ENCODE measurements around the gene NOP9.

Gene NOP9

DNA sequence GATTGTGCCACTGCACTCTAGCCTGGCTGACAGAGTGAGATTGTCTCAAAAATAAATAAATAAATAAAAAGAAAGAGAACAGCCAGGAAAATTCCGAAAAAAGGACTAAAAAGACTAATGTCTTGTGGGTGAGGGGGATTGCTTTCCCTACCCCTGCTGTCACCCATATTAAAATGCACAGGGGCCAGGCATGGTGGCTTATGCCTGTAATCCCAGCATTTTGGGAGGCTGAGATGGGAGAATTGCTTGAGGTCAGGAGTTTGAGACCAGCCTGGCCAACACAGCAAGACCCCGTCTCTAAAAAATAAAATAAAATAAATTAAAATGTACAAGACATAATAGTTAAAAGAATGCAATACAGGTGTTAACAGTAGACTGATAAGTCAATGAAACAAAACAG lies 6.1 kb upstream of the NOP9 start:
- Histone ChIP-seq H3K9me3 (ENCODE audit: insufficient read depth, low read depth, low read length) (no peaks in the 10 kb centered on the region), H3K9me2 (replicated peaks; ENCODE audit: low read depth, low read length) (no peaks in the 10 kb centered on the region), H3K4me1 (ENCODE audit: insufficient read depth, low read length, poor library complexity, severe bottlenecking) (peaks cover 9% of the 10 kb centered on the region), H3F3A (ENCODE audit: low read depth) (no peaks in the 10 kb centered on the region), H4K20me1 (ENCODE audit: insufficient read depth, low read length, poor library complexity, severe bottlenecking) (no peaks in the 10 kb centered on the region), H3K27me3 (ENCODE audit: insufficient read depth, low read length, poor library complexity, severe bottlenecking) (no peaks in the 10 kb centered on the region), H3K79me2 (ENCODE audit: insufficient read depth, low read length) (no peaks in the 10 kb centered on the region), H2AFZ (ENCODE audit: low read length) (no peak overlapping the region), H3K9ac (ENCODE audit: low read depth, low read length, poor library complexity, severe bottlenecking) (no peak overlapping the region), H3K4me3 (ENCODE audit: low read length, poor library complexity, severe bottlenecking) (no peak overlapping the region), H3K36me3 (ENCODE audit: insufficient read depth, low read length) (peaks cover 4% of the 10 kb centered on the region; the same call in 1 of the 2 replicates), H3K4me2 (ENCODE audit: low read depth, low read length, poor library complexity, severe bottlenecking) (no peak overlapping the region)
- TF ChIP-seq, protein P1, sequence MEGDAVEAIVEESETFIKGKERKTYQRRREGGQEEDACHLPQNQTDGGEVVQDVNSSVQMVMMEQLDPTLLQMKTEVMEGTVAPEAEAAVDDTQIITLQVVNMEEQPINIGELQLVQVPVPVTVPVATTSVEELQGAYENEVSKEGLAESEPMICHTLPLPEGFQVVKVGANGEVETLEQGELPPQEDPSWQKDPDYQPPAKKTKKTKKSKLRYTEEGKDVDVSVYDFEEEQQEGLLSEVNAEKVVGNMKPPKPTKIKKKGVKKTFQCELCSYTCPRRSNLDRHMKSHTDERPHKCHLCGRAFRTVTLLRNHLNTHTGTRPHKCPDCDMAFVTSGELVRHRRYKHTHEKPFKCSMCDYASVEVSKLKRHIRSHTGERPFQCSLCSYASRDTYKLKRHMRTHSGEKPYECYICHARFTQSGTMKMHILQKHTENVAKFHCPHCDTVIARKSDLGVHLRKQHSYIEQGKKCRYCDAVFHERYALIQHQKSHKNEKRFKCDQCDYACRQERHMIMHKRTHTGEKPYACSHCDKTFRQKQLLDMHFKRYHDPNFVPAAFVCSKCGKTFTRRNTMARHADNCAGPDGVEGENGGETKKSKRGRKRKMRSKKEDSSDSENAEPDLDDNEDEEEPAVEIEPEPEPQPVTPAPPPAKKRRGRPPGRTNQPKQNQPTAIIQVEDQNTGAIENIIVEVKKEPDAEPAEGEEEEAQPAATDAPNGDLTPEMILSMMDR (conservative IDR thresholded peaks at IDR 0.05; ENCODE audit: low read length), result no peak
- TF ChIP-seq EZH2phosphoT487 (IDR thresholded peaks at IDR 0.05; ENCODE audit: borderline replicate concordance), result no peak

DNA sequence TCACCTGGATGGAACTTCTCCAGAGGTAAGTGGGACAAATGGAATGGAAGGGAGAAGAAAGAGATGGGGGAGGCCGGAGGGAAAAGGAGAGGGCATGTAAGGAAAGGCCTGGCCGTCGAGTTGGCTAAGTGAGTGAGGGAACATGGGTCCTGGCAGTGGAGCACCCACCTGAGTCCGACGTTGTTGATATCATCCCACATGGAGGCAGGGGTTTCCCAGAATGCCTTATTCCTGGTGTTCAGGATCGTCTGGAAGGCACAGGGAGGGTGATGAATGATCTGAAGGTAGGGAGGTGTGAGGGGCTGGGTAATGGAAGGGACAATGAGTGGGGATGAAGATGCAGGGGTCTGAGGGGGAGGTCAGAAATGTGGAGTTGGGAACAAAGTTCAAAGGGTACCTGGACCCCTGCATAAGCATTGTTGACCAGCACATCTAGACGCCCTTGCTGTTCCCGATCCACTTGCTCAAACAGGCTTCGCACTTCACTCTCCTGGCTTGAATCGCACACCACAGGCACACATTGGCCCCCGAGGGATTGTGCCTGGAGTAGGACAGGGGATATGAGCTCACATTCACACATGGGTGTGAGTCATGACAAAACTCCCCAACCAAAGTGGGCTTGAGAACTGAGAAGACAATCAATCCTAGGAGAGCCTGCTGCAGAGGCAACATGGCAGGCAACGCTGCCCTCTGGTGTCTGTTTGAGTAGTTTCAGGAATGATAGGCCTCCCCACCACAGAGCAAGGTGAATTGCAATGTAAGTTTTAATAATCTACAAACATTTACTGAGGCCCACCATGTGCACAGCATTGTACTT lies 3.1 kb upstream of the NOP9 start:
- peak overlapping the region; percentile 44 for H3K4me2 ChIP-seq (ENCODE audit: low read depth, low read length, poor library complexity, severe bottlenecking)
- H3K9ac ChIP-seq (ENCODE audit: low read depth, low read length, poor library complexity, severe bottlenecking), result no peak overlapping the region

DNA sequence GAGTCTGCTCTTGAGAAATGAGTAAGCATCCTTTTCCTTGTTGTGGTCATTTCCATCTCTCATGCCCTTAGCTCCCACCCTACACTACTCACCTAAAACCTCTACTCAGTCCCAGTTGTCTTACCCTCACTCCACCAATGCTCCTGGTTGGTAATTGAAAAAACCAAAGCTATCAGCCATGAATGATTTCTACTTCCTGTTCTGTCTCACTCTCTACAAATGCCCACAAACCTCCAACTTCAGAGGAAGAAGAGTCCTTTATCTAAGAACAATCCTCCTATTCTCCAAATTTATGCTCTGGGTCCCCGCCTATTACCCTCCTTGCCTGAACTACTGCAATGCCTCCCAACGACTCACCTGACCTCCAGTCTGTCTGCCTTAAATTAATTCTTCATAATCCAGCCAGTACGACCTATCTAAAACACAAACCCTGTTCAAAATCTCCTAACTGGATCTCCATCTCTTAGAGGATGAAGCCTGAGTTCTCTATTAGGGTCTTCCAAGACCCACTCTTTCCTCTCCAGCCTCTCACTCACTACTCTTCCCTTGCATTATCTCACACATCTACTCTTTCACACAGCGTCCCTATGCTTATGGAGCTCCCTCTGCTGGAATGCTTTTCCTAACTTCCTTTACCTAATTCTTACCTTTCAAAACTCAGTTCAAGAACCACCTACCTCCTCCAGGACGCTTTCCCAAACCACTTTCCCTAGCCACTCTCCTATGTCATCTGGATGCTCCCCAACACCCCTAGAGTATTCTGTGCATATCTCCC lies 2.3 kb upstream of the NOP9 start:
- TF ChIP-seq EZH2phosphoT487 (IDR thresholded peaks at IDR 0.05; ENCODE audit: borderline replicate concordance), result no peak
- TF ChIP-seq, protein P1 (conservative IDR thresholded peaks at IDR 0.05; ENCODE audit: low read length), result peak; percentile 44
- peaks cover 10% of the 10 kb centered on the region for H4K20me1 ChIP-seq (ENCODE audit: insufficient read depth, low read length, poor library complexity, severe bottlenecking)
- peaks cover 7% of the 10 kb centered on the region; the same call in 1 of the 2 replicates for H3K36me3 ChIP-seq (ENCODE audit: insufficient read depth, low read length)
- H3F3A ChIP-seq (ENCODE audit: low read depth), result no peaks in the 10 kb centered on the region
- H3K9ac ChIP-seq (ENCODE audit: low read depth, low read length, poor library complexity, severe bottlenecking), result peak overlapping the region; percentile 21
- peaks cover 24% of the 10 kb centered on the region for H3K79me2 ChIP-seq (ENCODE audit: insufficient read depth, low read length)
- no peak overlapping the region for H2AFZ ChIP-seq (ENCODE audit: low read length)
- H3K9me2 ChIP-seq (replicated peaks; ENCODE audit: low read depth, low read length), result no peaks in the 10 kb centered on the region
- no peaks in the 10 kb centered on the region for H3K27me3 ChIP-seq (ENCODE audit: insufficient read depth, low read length, poor library complexity, severe bottlenecking)
- H3K4me1 ChIP-seq (ENCODE audit: insufficient read depth, low read length, poor library complexity, severe bottlenecking), result peaks cover 41% of the 10 kb centered on the region
- no peaks in the 10 kb centered on the region for H3K9me3 ChIP-seq (ENCODE audit: insufficient read depth, low read depth, low read length)
- no peak overlapping the region for H3K4me3 ChIP-seq (ENCODE audit: low read length, poor library complexity, severe bottlenecking)
- peak overlapping the region; percentile 44 for H3K4me2 ChIP-seq (ENCODE audit: low read depth, low read length, poor library complexity, severe bottlenecking)

More for the DNA sequence above, 3.1 kb upstream of the NOP9 start:
- no peak for TF ChIP-seq EZH2phosphoT487 (IDR thresholded peaks at IDR 0.05; ENCODE audit: borderline replicate concordance)
- TF ChIP-seq, protein P1 (conservative IDR thresholded peaks at IDR 0.05; ENCODE audit: low read length), result peak; percentile 81
- Histone ChIP-seq H3K79me2 (ENCODE audit: insufficient read depth, low read length) (peaks cover 19% of the 10 kb centered on the region), H2AFZ (ENCODE audit: low read length) (no peak overlapping the region), H3K4me3 (ENCODE audit: low read length, poor library complexity, severe bottlenecking) (no peak overlapping the region), H3K9me2 (replicated peaks; ENCODE audit: low read depth, low read length) (no peaks in the 10 kb centered on the region), H3K4me1 (ENCODE audit: insufficient read depth, low read length, poor library complexity, severe bottlenecking) (peaks cover 33% of the 10 kb centered on the region), H3K27me3 (ENCODE audit: insufficient read depth, low read length, poor library complexity, severe bottlenecking) (no peaks in the 10 kb centered on the region), H3F3A (ENCODE audit: low read depth) (no peaks in the 10 kb centered on the region), H3K36me3 (ENCODE audit: insufficient read depth, low read length) (no peaks in the 10 kb centered on the region; the same call in 1 of the 2 replicates), H4K20me1 (ENCODE audit: insufficient read depth, low read length, poor library complexity, severe bottlenecking) (peaks cover 10% of the 10 kb centered on the region), H3K9me3 (ENCODE audit: insufficient read depth, low read depth, low read length) (no peaks in the 10 kb centered on the region)
